ENCODE measurements around the gene DPYSL5. TPM values are rescaled to one million over a fixed set of nuclear protein-coding genes. Genes with fewer than 3 reads are reported as not detected.

The DPYSL5 gene
- total and polyA plus RNA-seq, 2 donors (not counting 1 experiment from before 2014, with no cell fraction given) = not detected

DNA sequence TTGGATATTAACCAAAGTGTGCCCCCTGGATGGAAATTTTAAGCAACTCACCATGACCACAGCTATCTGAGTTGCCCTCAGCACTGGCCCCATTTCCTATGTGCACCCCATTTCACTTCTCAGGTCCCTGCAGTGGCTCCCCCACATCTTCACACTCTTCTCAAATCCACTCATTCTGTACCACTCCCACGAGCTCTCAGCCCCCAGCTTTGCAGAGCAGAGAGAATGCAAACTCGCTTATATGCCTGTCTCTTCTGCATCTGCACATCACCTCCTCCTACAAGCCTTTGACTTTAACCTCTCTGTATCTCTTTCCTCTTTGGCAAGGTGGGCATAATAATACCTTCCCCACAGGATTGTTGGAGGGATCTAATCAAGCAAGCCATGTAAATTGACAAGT, 46.2 kb downstream of the DPYSL5 start:
- Histone ChIP-seq H4K20me1 (ENCODE audit: control insufficient read depth, extremely low read depth, insufficient read depth, low read length) (no peaks in the 10 kb centered on the region), H3K27me3 (ENCODE audit: control insufficient read depth, insufficient read depth, low read length) (peaks cover 9% of the 10 kb centered on the region), H3K79me2 (ENCODE audit: control insufficient read depth, insufficient read depth, low read length) (no peaks in the 10 kb centered on the region), H3K9me3 (ENCODE audit: control insufficient read depth, insufficient read depth, low read depth, low read length) (no peaks in the 10 kb centered on the region), H3K4me3 (replicated peaks in 1 of 4; ENCODE audit: control extremely low read depth in 1 of 4, insufficient read depth in 1 of 4, low read depth in 3 of 4, low read length in 4 of 4) (no peak overlapping the region), H3K4me1 (ENCODE audit: control insufficient read depth, extremely low read depth, insufficient read depth, low read length) (no peaks in the 10 kb centered on the region), H3K9ac (ENCODE audit: insufficient read depth, low read length) (no peak overlapping the region), H2AFZ (ENCODE audit: low read length) (no peak overlapping the region), H3K36me3 (ENCODE audit: control insufficient read depth, insufficient read depth, low read length) (no peaks in the 10 kb centered on the region), H3K27ac (ENCODE audit: insufficient read depth, low read length) (no peak overlapping the region), H3K4me2 (ENCODE audit: extremely low read depth, insufficient read depth, low read length) (no peak overlapping the region)
- TF ChIP-seq, protein P1, sequence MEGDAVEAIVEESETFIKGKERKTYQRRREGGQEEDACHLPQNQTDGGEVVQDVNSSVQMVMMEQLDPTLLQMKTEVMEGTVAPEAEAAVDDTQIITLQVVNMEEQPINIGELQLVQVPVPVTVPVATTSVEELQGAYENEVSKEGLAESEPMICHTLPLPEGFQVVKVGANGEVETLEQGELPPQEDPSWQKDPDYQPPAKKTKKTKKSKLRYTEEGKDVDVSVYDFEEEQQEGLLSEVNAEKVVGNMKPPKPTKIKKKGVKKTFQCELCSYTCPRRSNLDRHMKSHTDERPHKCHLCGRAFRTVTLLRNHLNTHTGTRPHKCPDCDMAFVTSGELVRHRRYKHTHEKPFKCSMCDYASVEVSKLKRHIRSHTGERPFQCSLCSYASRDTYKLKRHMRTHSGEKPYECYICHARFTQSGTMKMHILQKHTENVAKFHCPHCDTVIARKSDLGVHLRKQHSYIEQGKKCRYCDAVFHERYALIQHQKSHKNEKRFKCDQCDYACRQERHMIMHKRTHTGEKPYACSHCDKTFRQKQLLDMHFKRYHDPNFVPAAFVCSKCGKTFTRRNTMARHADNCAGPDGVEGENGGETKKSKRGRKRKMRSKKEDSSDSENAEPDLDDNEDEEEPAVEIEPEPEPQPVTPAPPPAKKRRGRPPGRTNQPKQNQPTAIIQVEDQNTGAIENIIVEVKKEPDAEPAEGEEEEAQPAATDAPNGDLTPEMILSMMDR (conservative IDR thresholded peaks at IDR 0.05 in 1 of 2, IDR thresholded peaks at IDR 0.05 in 1 of 2; ENCODE audit: low read depth in 1 of 2, low read length in 2 of 2) = no peak
- no peak for TF ChIP-seq EZH2 (IDR thresholded peaks at IDR 0.05; ENCODE audit: low read length, missing control alignments)
- DNase-seq (ENCODE audit: low read depth in 2 of 2) = no peak

DNA sequence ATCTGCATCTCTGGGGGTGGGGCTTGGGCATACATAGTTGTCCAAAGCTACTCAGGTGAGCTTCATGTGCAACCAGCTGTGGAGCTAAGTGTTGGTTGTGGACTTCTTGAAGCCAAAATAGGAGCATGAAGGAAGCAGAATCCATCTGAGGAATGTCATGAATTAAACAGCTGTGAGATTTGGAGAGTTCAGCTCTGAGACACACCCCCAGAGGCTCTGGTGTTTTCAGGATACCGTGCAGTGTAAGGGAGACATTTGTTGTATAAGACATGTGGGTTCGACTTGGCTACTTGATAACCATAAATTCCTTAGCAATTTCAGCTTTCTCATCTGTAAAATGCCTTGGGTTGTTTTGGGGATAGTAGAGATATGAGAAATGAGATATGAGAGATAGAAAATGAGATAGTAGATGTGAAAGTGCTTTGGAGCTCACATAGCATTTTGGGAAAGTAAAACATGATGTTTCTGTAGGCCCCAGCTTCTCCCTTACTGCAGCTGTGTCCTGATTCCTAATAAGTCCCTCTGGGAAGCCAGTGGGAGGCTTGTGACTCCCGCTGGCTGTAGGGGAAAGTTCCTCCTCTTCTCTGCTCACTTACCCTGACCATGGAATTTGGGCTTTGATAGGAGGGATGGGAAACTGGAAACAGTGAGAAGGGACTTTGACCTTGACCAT, 50.0 kb downstream of the DPYSL5 start:
- Histone ChIP-seq H3K27ac (ENCODE audit: insufficient read depth, low read length) (no peak overlapping the region), H3K79me2 (ENCODE audit: control insufficient read depth, insufficient read depth, low read length) (no peaks in the 10 kb centered on the region), H2AFZ (ENCODE audit: low read length) (no peak overlapping the region), H3K9me3 (ENCODE audit: control insufficient read depth, insufficient read depth, low read depth, low read length) (no peaks in the 10 kb centered on the region), H3K36me3 (ENCODE audit: control insufficient read depth, insufficient read depth, low read length) (no peaks in the 10 kb centered on the region), H3K4me2 (ENCODE audit: extremely low read depth, insufficient read depth, low read length) (no peak overlapping the region), H3K4me1 (ENCODE audit: control insufficient read depth, extremely low read depth, insufficient read depth, low read length) (no peaks in the 10 kb centered on the region), H3K27me3 (ENCODE audit: control insufficient read depth, insufficient read depth, low read length) (peaks cover 21% of the 10 kb centered on the region), H3K9ac (ENCODE audit: insufficient read depth, low read length) (no peak overlapping the region), H4K20me1 (ENCODE audit: control insufficient read depth, extremely low read depth, insufficient read depth, low read length) (no peaks in the 10 kb centered on the region), H3K4me3 (replicated peaks in 1 of 4; ENCODE audit: control extremely low read depth in 1 of 4, insufficient read depth in 1 of 4, low read depth in 3 of 4, low read length in 4 of 4) (no peak overlapping the region)
- DNase-seq (ENCODE audit: low read depth in 2 of 2) = no peak
- no peak for TF ChIP-seq EZH2 (IDR thresholded peaks at IDR 0.05; ENCODE audit: low read length, missing control alignments)
- TF ChIP-seq, protein P1 (conservative IDR thresholded peaks at IDR 0.05 in 1 of 2, IDR thresholded peaks at IDR 0.05 in 1 of 2; ENCODE audit: low read depth in 1 of 2, low read length in 2 of 2) = no peak

DNA sequence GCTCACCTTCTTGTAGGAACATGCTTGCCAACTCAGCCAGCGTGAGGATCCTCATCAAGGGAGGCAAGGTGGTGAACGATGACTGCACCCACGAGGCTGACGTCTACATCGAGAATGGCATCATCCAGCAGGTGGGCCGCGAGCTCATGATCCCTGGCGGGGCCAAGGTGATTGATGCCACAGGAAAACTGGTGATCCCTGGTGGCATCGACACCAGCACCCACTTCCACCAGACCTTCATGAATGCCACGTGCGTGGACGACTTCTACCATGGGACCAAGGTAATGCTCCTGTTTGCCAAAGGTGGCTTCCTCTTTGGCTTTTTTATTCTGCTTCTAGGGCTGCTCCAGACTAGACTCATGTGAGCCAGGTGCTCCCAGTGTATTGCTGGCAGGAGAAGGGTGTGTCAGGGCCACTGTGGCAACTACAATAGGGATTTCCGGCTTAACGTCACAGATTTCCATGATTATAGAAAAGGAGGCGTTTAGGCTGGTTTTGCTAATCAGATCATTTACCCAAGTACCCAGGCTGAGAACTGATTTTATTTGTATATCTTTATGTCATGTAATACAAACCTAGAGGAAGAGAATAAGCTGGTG, 50.6 kb downstream of the DPYSL5 start:
- TF ChIP-seq, protein P1 (conservative IDR thresholded peaks at IDR 0.05 in 1 of 2, IDR thresholded peaks at IDR 0.05 in 1 of 2; ENCODE audit: low read depth in 1 of 2, low read length in 2 of 2) = no peak
- no peak for TF ChIP-seq EZH2 (IDR thresholded peaks at IDR 0.05; ENCODE audit: low read length, missing control alignments)
- H3K27ac ChIP-seq (ENCODE audit: insufficient read depth, low read length) = no peak overlapping the region
- no peak overlapping the region for H3K4me3 ChIP-seq (replicated peaks in 1 of 4; ENCODE audit: control extremely low read depth in 1 of 4, insufficient read depth in 1 of 4, low read depth in 3 of 4, low read length in 4 of 4)
- H3K27me3 ChIP-seq (ENCODE audit: control insufficient read depth, insufficient read depth, low read length) = peaks cover 21% of the 10 kb centered on the region
- no peak overlapping the region for H2AFZ ChIP-seq (ENCODE audit: low read length)
- H3K4me2 ChIP-seq (ENCODE audit: extremely low read depth, insufficient read depth, low read length) = no peak overlapping the region
- no peaks in the 10 kb centered on the region for H3K79me2 ChIP-seq (ENCODE audit: control insufficient read depth, insufficient read depth, low read length)
- H4K20me1 ChIP-seq (ENCODE audit: control insufficient read depth, extremely low read depth, insufficient read depth, low read length) = no peaks in the 10 kb centered on the region
- H3K4me1 ChIP-seq (ENCODE audit: control insufficient read depth, extremely low read depth, insufficient read depth, low read length) = no peaks in the 10 kb centered on the region
- no peak for DNase-seq (ENCODE audit: low read depth in 2 of 2)
- no peaks in the 10 kb centered on the region for H3K9me3 ChIP-seq (ENCODE audit: control insufficient read depth, insufficient read depth, low read depth, low read length)
- no peak overlapping the region for H3K9ac ChIP-seq (ENCODE audit: insufficient read depth, low read length)
- H3K36me3 ChIP-seq (ENCODE audit: control insufficient read depth, insufficient read depth, low read length) = no peaks in the 10 kb centered on the region
